SHP77 (cell line): ENCODE results near the gene PLCG2.

Experiments used
- DNase-seq, 2 experiments: peaks; one replicate each; lab custom pipeline; 2025; lab: John Stamatoyannopoulos, UW

PLCG2 gene

GRCh38 chr16:81939164-81940056 is 160.3 kb downstream of the PLCG2 start:
- no peak for DNase-seq

- DNase-seq: peak; percentile 17 to 33
Measured at GRCh38 chr16:81940781-81941560, 161.9 kb downstream of the PLCG2 start.

- no peak for DNase-seq
Measured at GRCh38 chr16:81942007-81942601, 163.0 kb downstream of the PLCG2 start.

GRCh38 chr16:81945665-81946064 is 166.6 kb downstream of the PLCG2 start:
- DNase-seq: no peak

- DNase-seq: no peak
Measured at GRCh38 chr16:81946206-81946605, 167.1 kb downstream of the PLCG2 start.

GRCh38 chr16:81951564-81951963 is 172.5 kb downstream of the PLCG2 start:
- DNase-seq: no peak

DNA sequence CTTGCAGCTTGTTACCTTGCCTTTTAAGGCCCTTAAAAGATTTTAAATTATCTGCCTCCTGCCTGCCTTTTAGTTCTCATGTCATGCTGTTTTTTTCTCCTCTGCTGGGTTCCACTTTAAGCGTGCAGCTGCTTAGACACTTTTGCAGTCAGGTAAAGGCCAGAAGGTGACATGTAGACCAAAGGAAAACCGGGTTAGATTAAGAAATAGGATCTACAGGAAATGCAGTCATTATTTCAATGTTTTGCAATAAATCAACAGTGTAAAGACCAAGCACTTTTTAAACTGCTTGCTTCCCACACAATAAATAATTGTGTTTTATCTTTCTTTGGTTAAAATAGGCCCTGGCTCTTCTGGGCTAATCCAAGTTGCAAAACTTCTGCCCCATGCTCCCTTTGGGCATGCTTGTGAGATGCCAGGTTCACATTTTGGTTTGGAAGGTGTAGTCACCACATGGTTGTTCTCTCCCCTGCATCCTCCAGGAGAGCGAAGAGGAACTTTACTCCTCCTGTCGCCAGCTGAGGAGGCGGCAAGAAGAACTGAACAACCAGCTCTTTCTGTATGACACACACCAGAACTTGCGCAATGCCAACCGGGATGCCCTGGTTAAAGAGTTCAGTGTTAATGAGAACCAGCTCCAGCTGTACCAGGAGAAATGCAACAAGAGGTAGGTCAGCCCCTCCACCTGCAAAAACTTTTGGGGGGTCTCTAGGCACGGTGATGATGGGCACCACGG is 177.3 kb downstream of the PLCG2 start:
- DNase-seq: no peak

DNA sequence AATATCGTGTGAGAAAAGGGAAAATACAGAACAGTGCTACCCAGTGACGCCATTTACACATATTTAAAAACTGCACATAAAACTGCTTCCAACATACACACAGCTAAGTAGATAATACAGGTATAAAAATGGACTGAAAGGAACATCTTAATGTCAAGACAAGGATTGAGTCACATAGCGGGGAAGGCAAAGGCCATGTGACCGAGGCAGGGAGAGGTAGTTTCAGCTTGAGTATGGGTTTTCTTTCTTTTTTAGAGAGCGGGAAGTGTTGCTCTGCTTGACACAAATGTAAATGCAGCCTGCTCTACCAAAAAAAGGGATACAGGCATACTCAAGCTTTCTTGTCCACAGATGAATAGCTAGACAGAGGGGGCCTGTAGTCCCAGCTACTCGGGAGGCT is 185.7 kb downstream of the PLCG2 start:
- no peak for DNase-seq

- no peak for DNase-seq
Measured at GRCh38 chr16:81967358-81967757, 188.3 kb downstream of the PLCG2 start.

DNA sequence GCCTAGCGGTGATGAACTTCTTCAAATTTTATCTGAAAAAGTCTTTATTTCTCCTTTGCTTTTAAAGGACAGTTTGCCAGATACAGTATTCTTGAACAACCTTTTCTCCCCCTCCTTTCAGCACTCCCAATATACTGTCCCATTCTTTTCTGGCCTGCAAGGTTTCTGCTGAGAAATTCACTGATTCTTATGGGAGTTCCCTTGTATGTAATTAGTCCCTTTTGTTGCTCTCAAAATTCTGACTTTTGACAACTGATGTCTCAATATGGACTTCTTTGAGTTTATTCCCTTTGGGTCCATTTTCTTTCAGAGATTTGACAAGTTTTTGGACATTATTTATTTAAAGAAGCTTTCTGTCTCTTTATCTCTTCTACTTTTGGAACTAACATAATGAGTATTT is 192.8 kb downstream of the PLCG2 start:
- no peak for DNase-seq

- DNase-seq: no peak
Measured at GRCh38 chr16:81973737-81974136, 194.6 kb downstream of the PLCG2 start.

DNA sequence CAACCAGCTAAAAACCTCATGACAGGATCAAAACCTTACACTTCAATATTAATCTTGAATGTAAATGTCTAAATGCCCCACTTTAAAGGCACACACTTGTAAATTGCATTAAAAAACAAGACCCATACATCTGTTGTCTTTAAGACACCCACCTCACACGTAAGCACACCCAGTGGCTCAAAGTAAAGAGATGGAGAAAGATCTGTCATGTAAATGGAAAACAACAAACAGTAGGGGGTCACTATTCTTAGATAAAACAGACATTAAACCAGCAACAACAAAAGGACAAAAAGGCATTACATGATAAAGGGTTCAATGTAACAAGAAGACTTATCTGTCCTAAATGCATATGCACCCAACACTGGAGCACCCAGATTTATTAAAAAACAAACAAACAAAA is 196.5 kb downstream of the PLCG2 start:
- DNase-seq: no peak

- peak in 1 of 2 experiments; percentile 26 for DNase-seq
Measured at GRCh38 chr16:81977335-81977942, 198.3 kb downstream of the PLCG2 start.

DNA sequence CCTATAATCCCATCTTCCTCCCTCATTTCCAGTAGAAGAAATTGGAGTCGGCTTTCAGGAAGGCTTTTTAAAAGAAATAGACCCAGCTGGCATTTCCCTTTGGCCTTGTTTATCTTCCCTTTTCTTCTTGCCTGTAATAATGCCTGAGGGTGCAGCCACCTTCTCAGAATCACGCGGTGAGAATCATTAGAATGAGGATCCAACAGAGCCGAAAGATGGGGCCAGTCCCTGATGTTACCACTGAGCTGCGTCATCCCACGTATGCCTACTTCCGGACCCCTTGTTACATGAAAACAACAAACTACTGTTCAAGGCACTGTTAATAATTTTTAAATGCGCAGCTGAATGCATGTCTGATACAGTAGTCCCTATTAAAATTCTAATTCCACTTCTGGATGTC is 208.0 kb downstream of the PLCG2 start:
- no peak for DNase-seq

DNA sequence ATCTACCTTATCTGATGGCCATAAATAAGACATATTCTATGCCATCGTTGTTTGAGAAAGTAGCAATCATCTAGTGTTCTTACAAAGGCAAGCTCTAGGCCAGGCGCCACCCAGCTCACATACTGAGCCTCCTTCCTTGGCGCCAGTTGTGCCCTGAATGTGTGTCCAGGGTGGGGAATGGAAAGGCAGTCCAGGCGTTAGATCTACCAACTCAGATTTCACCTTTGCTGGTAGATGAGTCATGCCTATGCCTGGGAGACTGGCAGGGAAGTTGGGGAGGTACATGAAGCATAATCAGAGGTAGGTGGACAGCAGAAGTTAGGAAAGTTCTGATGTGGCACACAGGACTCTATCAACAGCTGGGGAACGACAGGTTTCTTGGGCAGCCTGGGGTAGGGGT is 208.6 kb downstream of the PLCG2 start:
- DNase-seq: no peak

- no peak for DNase-seq
Measured at GRCh38 chr16:81992859-81993258, 213.8 kb downstream of the PLCG2 start.

GRCh38 chr16:81994485-81994884 is 215.4 kb downstream of the PLCG2 start:
- peak in 1 of 2 experiments; percentile 21 for DNase-seq

- no peak for DNase-seq
Measured at GRCh38 chr16:81995651-81996050, 216.6 kb downstream of the PLCG2 start.

- DNase-seq: peak in 1 of 2 experiments; percentile 5
Measured at GRCh38 chr16:81996664-81997509, 217.8 kb downstream of the PLCG2 start.

DNA sequence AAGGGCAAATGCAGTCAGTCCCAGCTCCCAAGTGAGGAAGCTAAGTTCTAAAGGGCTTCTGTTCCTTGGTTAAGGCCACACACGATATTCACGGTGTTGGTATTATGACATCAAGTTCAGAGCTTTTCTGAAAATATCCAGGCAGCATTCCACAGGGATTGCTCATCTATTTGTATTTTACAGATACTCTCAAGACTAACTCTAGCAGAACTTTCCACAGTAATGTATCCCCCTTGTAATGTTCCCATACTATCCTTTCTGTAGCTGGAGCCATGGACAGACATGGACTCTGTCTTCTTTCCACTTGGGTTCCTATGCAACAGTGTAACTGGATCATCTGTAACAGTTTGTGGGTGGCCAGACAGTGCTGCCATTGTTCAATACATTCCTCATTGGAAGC is 218.6 kb downstream of the PLCG2 start:
- no peak for DNase-seq

DNA sequence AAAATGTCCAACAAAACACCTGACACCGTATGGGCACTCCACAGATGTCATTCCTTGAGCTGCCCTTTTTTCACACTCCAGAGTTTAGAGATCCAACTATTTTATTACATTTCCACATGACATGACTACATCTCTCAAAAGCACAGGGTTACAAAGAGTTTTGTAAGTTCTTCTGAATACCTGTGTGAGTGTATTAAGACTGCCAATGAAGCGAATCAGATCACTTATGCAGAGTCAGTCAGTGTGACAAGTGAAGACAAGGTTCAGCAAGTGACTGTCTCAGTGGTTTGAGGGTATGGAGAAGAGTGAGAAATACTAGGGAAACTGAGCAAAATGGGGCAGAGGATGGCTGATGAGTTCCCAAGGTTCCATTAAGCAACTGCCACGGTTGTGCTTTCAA is 223.7 kb downstream of the PLCG2 start:
- no peak for DNase-seq
